Stimulated activated CD8-positive, alpha-beta memory T cell treated with anti-CD3 and anti-CD28 coated beads, Interleukin-12 subunit alpha, Interleukin-12 subunit beta, amount 100 ng/mL, for 4 hours (primary cell): ENCODE measurements around the gene SLC35G4.
"Not testable (repeated sequence)": the region's sequence is repeated elsewhere in the genome, so short reads cannot be mapped to it uniquely, and the experiment has no call there.

Experiments used
- DNase-seq: peaks from one replicate; pipeline ENCODE4 v3.0.0-alpha.2; 2020; ENCODE audit warnings: low read depth

Gene SLC35G4

DNA sequence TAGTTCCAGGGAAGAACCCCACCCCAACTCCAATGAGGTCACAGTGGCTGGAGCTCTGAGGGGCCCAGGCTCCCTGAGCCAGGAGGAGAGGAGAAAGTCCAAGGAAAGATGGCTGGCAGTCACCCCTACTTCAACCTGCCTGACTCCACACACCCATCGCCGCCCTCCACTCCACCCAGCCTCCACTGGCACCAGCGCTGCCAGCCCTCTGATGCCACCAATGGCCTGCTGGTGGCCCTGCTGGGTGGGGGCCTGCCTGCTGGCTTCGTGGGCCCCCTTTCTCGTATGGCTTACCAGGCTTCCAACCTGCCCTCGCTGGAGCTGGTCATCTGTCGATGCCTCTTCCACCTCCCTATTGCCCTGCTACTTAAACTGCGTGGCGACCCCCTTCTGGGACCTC lies at the start of gene SLC35G4:
TSS of gene SLC35G4 (plus strand) at position 109 of the 400 bp plus-strand sequence. CDS start at position 109, 0 bp downstream.
- not testable (repeated sequence) for DNase-seq

DNA sequence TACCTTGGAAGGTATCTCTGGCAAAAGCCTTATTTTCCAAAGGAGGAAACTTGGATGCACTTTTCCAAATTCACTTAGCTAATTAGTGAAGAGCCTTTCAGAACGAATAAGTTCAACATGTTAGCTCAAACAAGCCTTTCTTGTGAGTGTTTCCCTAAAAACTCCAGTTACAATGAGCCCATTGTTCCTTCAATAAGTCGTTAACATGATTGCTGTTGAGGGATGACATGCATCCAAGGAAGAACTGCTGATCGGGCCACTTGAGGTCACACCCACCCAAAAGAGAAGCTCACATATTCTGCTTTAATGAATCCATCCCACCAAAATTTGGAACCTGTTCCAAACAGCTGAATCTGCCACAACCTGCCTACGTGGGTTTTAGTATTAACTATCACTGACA lies 48.1 kb upstream of the SLC35G4 start:
- no peak for DNase-seq

DNA sequence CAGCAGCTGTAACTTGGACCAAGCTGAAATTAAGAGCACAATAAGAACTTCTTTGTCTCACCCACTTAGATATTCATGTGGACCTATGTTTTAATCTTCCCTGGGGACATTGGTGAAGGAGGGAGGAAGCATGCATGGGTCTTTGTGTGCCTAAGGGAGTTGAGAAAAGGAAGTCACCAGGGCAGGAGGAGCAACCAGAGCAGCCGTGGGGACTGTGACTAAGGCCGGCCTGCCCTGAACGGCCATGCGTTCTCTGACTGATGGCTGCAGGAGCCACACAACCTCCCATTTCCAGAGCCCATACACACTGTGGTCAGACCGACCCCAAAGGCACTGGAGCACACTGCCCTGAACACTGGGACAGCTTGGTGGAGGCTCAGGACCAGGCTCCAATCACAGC lies 43.7 kb upstream of the SLC35G4 start:
- no peak for DNase-seq

DNA sequence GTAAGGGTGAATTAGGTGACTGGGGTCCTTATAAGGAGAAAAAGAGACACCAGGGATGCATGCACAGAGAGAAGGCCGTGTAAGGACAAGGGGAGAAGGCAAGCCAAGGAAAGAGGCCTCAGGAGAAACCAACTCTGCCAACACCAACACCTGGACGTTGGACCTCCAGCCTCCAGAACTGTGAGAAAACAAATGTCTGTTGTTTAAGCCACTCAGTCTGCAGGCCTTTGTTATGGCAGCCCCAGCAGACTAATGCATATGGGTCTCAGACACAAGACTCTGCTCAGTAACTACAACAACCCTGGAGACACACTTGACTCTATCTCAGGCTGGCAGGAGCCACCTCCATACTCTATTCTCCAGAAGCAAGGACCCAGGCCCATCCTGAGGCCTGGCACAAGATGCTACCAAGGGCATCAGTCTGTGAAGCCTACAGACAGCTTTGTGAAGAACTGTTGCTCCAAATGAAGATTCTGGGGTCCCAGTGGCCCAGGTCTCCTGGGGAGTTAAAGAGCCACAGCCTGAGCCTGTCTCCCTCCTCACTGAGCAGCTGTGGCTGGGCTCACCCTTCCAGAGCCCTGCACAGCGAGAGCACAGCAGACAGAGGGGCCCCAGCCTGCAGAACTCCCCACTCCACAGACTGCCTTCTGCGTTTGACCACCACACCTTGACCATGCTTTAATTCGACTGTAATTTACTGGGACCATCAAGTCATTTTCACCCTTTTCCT lies 43.0 kb upstream of the SLC35G4 start:
- no peak for DNase-seq

DNA sequence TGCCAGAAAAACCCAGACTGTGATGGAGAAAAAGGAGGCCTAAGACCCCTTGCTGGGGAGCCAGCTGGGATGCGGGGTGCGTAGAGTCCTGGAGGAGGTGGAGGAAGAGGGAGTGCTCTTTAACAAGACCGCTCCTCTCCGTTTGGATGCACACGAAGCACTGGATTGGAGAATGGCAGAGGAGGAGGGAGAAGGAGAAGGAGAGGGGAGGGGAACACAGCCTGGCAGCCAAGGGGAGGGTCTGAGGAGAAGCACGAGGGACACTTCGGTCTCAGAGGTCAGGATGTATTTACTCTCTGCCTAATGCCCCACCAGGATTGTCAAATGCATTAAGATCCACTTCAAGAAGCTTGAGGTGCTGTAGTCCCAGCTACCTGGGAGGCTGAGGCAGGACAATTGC lies 42.0 kb upstream of the SLC35G4 start:
- no peak for DNase-seq

DNA sequence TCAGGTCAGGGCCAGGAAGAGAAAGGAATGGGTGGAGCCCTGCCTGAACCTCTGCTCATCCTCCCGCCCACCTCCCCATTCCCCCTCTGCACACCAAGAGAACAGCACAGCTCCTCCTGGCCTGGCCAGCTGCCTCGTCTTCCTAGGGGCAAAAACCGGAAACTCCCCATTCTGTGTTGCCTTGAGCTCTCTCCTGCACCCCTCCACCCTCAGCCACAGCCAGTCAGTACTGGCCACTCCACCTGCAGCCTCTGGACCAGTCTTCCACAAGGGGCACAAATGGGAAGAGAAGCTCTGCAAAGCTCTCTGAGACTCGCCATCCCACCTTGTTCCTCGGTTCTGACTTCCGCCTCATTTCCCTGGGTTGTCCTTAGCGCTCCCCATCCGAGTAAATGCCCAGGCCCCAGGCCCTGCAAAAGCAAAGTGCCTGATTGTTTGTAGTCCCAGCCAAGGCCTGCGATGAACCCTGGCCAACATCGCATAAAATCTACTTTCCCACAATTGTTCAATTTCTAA lies 39.3 kb upstream of the SLC35G4 start:
- DNase-seq = no peak

DNA sequence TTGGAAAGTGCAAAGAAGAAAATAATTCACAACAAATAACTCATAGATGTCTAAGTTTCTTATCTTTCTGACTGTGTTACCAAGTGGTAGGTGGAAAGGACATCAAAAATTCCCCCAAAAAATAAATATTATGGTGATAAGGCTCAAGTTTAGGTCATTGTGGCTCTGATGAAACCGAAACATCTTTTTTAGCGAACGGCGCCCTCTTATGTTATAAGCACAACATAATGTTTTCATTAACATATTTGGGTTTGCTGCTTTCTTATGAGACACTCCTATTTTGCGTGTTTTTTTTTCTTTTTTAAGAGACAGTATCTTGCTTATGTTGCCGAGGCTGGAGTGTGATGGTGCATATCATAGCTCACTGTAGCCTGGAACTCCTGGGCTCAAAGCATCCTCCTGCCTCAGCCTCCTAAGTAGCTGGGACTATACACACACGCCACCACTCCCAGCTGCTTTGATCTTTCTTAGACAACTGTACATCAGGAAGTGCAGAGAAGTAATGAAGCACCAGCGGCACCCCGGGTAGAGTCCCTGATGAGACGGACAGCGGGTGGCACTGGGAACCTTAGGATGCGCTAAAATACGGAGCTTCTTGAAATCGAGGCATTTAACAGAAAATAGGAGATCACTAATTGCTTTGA lies 38.5 kb upstream of the SLC35G4 start:
- DNase-seq = no peak

DNA sequence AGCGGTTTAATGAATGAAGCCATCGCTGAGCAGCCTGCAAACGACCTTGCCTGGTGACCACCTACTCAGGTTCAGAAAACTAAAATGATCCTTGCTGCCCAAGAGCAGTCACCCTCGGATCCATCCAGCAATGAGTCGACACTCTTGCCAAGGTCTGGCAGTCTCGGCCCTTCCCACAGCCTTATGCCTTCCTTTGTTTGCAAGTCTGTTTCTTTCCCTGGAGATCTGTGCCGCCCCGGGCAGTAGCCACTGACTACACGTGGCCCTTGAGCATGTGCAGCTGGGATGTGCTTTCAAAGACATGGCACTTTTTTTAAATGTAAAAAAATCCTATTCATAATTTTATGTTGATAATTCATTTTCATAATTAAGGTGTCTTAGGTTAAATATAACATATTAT lies 37.2 kb upstream of the SLC35G4 start:
- DNase-seq = no peak

DNA sequence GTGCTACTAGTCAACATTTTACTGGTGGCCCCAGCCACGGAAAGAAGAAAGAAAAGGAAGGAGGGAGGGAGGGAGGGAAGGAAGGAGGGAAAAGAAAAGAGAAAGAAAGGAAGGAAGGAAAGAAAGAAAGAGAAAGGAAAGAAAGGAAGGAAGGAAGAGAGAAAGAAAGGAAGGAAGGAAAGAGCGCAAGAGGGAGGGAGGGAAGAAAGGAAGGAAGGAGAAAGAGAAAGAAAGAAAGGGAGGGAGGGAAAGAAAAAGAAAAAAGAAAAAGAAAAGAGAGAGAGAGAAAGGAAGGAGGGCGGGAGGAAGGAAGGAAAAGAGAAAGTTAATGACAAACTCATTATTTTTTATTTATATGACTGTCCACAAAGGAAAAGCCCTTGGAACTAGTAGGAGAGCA lies 34.9 kb upstream of the SLC35G4 start:
- DNase-seq = no peak

DNA sequence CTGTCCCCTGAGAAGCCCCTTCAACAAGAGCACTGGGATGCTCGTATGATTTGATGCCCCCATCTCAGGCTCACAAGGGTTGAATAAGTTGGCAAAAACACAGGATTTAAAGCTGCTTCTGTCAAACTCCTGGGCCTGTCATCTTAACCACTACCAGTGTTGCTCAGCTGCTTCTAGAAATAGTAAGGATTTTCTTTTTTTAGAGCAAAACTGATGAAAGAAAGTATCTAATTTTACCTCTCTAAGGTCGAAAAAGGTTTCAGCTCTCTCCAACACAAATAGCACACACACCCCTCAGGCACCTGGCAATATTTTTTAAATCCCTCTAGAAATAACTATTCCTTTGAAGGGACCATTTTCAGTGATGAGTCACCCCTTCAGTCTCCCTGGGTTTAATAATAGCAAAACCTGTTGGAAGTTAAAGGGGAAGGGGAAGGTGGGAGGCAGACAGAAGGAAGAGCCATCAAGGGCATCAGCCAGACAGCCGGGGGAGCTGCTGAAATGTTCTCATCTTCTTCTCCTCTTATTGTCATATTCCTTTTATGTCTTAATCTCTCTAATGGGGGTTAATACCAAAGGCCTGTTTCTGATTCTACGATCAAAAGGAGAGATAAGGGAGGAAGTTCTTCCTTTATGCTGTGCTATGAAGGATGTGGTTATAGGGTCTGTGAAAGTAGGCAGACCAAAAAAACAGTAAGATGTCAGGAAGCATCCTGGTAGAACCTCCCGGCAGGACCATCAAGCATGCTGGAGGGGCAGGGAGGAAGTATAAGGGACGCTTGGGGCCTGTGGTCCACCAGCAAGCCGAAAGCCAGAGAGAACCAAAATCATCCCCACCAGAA lies 31.9 kb upstream of the SLC35G4 start:
- DNase-seq = no peak

DNA sequence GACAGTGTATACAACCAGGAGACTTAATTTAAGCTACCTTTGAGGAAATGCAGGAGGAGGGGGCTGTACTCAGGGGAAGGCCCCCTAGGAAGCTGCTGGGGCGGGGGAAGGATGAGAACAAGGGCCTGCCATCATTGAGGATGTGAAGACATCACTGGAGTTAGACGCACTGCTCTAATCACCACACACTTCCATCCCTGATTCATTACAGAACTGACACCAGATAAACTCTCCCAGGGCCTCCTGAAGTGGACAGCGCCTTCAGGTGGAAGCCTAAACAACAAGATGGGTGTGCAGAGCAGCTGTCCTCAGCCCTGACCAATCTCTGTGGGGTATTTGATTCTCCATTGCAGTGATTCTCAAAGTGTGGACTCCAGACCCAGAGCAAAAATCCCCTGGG lies 30.6 kb upstream of the SLC35G4 start:
- DNase-seq = no peak

DNA sequence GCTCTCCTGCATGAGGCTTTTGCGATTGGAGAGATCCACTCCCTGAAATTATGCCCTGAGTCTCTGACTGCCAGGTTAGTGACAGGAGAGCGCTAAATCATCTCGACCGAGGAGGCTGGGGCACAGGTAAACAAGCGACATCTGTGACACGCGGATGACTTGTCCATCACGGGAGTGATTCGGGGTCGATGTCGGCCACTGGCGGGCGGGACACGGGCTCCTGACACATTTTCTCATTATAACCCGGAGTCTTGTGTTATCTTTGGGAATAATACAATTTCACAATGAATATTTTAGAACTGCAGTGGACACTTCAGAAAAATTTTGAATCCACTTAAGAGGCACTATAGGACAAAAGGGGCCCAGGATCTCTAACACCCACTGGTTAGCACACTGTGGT lies 29.5 kb upstream of the SLC35G4 start:
- no peak for DNase-seq

DNA sequence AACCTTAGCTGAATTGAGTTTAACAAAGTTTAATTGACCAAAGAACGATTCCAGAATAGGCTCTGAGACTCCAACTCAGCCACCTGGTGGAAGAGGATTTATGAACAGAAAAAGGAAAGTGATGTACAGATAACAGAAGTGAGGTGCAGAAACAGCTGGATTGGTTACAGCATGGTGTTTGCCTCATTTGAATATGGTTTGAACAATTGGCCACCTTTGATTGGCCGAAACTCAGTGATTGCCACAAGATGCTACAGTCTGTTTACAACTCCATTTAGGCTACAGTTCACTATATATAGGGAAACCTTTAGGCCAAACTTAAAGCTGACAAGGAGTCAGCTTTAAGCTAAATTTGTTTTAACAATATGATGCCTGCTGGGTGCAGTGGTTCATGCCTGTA lies 28.1 kb upstream of the SLC35G4 start:
- no peak for DNase-seq

DNA sequence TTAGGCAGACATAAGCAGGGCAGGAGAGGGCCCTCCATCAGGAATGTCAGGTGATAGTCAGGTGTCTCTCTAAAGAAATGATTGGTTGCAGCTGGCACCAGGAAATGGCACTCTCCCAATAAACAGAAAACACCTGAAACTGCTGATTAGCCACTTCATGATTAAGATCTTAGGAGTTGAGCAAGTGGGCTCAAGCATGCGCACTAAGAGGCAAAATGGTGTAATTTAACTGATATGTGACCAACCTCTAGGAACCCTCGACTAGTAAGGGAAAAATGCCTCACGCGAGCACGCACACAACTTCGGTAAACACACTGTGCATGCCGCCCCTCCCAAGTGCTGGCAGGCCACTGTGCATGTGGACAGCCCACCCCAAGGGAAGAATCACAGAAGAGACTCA lies 23.8 kb upstream of the SLC35G4 start:
- DNase-seq = no peak

DNA sequence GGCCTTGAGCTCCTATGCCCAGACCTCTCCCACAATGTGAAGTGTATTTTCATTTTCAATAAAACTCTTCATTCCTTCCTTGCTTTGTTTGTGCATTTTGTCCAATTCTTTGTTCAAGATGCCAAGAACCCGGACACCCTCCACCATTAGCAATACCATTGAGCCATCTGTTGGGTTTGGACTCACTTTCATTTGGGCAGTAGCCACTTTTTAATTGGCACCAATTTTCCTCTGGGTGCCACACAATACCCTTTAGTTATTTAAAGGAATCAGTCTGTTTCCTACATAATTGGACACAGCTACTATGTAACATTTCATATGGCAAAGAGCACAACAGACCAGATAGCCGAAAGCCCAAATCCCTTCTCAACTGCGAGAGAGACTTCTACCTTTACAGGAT lies 22.5 kb upstream of the SLC35G4 start:
- DNase-seq = no peak

DNA sequence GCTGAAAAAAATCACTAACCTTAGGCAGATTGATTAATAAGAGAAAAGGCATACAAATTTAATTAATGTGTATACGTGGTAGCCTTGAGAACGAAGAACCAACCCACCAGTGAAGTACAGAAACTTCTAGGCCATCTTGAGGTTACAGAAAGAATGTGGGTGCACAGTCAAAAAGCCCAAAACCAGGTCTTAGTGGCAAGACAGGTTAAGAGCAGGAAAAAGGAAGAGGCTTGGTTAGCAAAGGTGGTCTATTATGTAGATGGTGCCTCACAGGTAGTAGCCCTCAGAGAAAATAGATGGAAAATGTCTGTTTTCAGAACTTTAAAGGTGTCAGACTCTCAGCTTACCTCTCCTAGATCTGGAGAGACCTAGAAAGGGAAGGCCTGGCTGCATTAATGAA lies 22.0 kb upstream of the SLC35G4 start:
- no peak for DNase-seq

DNA sequence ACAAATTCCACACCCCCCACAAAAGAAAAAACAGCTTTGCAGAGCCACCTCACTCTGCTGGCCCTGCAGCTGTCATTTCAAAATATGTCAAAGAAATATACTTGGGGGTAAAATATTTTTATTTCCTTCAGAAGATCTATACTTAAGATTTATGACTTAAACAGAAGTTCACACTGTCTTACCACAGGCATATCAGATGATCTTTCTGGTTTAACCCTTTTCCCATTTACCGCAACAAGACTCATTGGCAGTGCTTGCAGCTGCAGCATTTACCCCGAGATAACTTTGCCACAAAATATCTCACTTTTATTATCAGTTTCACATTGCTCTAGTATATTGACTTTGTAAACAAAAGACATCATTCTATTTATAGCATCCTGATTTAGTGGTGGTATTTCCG lies 21.6 kb upstream of the SLC35G4 start:
- DNase-seq = no peak

DNA sequence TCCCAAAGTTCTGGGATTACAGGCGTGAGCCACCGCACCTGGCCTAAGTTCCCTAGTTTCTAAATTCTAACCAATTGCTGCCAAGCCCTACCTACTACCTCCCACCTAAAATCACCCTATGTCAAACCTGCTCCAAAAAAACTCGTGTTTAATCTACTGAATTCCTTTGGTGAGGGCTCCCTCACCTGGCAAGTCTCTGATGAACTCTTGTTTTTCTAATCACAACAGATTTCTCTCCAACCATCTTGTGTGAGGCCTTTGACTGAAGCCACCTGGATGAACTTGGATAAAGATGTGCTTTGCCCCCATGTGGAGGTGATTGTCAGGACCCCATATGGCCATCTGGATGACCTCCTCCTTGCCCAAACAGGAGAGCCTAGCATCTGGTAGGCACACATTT lies 17.4 kb upstream of the SLC35G4 start:
- no peak for DNase-seq

DNA sequence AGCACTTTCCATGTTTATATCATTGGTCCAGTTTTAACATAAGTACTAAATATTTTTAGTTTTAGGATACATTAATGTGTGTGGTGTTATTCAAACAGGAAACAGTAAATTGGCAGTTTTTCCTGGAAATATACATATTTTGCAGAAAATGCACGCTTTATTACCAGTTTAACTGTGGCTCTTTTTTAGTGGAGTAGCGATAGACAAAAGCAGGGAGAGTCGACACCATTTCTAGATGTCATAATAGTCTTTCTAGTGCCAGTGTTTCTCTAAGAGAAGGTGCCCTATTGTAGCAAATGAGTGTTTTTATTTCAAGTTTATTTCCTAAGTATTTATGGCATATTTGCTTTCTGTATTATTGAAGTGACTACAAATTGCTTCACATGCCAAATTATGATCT lies 9.1 kb upstream of the SLC35G4 start:
- DNase-seq = no peak

DNA sequence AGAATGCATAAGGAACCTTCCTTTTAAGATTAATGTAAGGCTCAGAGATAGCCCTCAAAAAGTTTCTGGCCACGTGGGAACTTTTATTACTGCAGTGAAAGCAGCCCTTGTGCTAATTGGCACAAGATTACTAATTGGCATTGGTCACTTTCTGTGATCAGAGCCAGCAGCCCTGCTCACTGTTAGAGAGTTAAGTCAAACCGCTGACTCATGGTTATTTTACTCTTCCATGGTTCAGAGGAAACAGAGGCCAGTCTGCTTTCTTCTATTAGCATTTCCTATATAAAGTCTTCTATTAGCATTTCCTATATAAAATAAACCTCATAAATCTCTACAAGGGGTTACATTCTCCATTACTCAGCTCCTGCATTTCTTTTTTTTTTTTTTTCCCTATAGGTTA lies 1.5 kb upstream of the SLC35G4 start:
- no peak for DNase-seq

DNA sequence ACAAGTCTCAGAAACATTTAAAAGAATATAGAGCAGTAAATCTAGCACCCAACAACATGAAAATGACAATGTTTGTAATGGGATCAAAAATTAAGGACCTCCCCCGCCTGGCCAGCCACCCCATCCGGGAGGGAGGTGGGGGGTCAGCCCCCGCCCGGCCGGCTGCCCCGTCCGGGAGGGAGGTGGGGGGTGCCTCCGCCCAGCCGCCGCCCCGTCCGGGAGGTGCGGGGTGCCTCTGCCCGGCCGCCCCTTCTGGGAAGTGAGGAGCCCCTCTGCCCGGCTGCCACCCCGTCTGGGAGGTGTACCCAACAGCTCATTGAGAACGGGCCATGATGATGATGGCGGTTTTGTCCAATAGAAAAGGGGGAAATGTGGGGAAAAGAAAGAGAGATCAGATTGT lies 778 bp upstream of the SLC35G4 start:
- DNase-seq = not testable (repeated sequence)

DNA sequence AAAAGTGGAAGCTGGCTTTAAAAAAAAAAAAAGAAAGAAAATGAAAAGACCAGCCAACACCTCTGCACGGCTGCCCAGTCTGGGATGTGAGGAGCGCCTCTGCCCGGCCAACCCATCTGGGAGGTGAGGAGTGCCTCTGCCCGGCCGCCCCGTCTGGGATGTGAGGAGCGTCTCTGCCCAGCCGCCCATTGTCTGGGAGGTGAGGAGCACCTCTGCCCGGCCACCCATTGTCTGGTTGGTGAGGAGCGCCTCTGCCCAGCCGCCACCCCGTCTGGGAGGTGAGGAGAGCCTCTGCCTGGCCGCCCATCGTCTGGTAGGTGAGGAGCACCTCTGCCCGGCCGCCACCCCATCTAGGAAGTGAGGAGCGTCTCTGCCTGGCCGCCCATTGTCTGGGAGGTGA lies 3.7 kb downstream of the SLC35G4 start:
- DNase-seq = not testable (repeated sequence)

DNA sequence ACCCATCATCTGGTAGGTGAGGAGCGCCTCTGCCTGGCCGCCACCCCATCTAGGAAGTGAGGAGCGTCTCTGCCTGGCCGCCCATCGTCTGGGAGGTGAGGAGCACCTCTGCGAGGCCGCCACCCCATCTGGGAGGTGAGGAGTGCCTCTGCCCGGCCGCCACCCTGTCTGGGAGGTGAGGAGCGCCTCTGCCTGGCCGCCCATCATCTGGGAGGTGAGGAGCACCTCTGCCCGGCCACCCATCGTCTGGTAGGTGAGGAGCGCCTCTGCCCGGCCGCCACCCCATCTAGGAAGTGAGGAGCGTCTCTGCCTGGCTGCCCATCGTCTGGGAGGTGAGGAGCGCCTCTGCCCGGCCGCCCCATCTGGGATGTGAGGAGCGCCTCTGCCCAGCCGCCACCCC lies 4.2 kb downstream of the SLC35G4 start:
- not testable (repeated sequence) for DNase-seq
